Type B pancreatic cell (in vitro differentiated cells): ENCODE data around the gene TRAPPC13. TPM values are rescaled to one million over a fixed set of nuclear protein-coding genes. Genes with fewer than 3 reads are reported as not detected.

Source experiments
- DNase-seq: peaks from one replicate; pipeline ENCODE4 v3.0.0; 2021; ENCODE audit warnings: mixed read lengths; ENCODE audit not compliant: unreplicated experiment; ENCODE audit errors: extremely low spot score
- H3K27ac Mint-ChIP-seq: 2 replicates; pipeline ENCODE4 v1.8.0; 2021; ENCODE audit warnings: mild to moderate bottlenecking, mixed read lengths
- H3K27me3 Mint-ChIP-seq: 2 replicates; pipeline ENCODE4 v1.8.0; 2021; ENCODE audit warnings: mixed read lengths
- H3K36me3 Mint-ChIP-seq: 2 replicates; pipeline ENCODE4 v1.8.0; 2021; ENCODE audit warnings: mixed read lengths
- H3K4me1 Mint-ChIP-seq: one replicate; pipeline ENCODE4 v1.8.0; 2021; ENCODE audit warnings: mixed read lengths; ENCODE audit not compliant: unreplicated experiment
- H3K4me3 Mint-ChIP-seq: 2 replicates; pipeline ENCODE4 v1.8.0; 2021; ENCODE audit warnings: mild to moderate bottlenecking, mixed read lengths
- H3K9me3 Mint-ChIP-seq: 2 replicates; pipeline ENCODE4 v1.8.0; 2021; ENCODE audit warnings: mixed read lengths
- total RNA-seq: library from RNA; stranded (reverse); gene quantifications from 2 replicates; pipeline ENCODE4 v1.2.1, GENCODE V29; 2021; ENCODE audit warnings: low replicate concordance
- TF ChIP-seq, protein P1 (sequence below): fragments of 200-600 bp; sonication (generic); conservative IDR thresholded peaks from 2 replicates; pipeline ENCODE4 v1.5.0; 2021; ENCODE audit warnings: antibody characterized with exemption, mild to moderate bottlenecking

The TRAPPC13 gene
- total RNA-seq, 1 donor from 2014 or later: 18.0 TPM

DNA sequence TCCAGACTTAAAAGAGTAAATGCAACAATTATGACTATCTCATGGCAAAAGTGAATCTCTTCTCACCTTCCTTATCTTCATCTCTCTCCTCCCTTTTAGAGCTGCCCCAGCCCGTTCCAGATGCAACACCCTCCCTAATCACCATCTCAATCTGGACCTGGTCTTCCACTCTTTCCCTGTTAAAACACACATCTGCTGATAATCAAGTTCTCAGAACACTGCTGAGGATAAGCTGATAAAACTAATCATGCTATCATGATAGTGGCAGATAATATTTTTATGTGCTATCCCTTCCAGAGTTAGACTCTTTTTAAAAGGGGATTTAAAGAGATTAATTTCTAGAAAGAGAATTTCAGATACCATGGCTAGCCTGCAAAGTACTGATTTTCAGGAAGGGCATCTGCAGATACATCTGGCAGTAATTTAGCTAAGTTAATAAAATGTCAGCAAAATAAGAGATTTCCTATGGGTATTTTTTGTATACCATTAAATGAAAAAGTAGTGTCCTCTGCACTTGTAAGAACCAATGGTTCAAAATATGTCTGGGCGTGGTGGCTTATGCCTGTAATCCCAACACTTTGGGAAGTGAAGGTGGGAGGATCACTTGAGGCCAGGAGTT, 79.9 kb downstream of the TRAPPC13 start:
- Mint-ChIP-seq H3K4me1 (no peaks in the 10 kb centered on the region), H3K4me3 (no peak overlapping the region), H3K27ac (no peak overlapping the region), H3K27me3 (no peaks in the 10 kb centered on the region), H3K9me3 (no peaks in the 10 kb centered on the region), H3K36me3 (peaks cover 17% of the 10 kb centered on the region)
- no peak for DNase-seq
- TF ChIP-seq, protein P1, sequence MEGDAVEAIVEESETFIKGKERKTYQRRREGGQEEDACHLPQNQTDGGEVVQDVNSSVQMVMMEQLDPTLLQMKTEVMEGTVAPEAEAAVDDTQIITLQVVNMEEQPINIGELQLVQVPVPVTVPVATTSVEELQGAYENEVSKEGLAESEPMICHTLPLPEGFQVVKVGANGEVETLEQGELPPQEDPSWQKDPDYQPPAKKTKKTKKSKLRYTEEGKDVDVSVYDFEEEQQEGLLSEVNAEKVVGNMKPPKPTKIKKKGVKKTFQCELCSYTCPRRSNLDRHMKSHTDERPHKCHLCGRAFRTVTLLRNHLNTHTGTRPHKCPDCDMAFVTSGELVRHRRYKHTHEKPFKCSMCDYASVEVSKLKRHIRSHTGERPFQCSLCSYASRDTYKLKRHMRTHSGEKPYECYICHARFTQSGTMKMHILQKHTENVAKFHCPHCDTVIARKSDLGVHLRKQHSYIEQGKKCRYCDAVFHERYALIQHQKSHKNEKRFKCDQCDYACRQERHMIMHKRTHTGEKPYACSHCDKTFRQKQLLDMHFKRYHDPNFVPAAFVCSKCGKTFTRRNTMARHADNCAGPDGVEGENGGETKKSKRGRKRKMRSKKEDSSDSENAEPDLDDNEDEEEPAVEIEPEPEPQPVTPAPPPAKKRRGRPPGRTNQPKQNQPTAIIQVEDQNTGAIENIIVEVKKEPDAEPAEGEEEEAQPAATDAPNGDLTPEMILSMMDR: no peak

DNA sequence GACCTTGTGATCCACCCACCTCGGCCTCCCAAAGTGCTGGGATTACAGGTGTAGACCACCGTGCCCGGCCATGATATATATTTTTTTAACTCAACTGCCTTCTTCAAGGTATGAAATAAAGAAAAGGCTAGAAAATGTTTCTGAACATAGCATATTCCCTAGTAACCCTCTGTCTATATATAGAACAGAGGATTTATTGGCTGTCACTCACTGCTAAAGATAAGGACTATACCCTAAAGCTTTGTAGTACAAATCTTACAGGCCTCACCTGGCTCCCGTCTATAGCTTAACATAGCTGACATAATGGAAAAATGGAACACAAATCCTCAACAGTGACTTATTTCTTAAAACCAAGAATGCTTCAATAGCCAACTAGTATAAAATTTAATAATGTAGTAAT, 82.8 kb downstream of the TRAPPC13 start:
- no peaks in the 10 kb centered on the region for H3K4me1 Mint-ChIP-seq
- H3K27me3 Mint-ChIP-seq: no peaks in the 10 kb centered on the region
- H3K36me3 Mint-ChIP-seq: peaks cover 28% of the 10 kb centered on the region
- H3K9me3 Mint-ChIP-seq: no peaks in the 10 kb centered on the region
- H3K27ac Mint-ChIP-seq: no peak overlapping the region
- DNase-seq: no peak
- TF ChIP-seq, protein P1: no peak
- H3K4me3 Mint-ChIP-seq: no peak overlapping the region

DNA sequence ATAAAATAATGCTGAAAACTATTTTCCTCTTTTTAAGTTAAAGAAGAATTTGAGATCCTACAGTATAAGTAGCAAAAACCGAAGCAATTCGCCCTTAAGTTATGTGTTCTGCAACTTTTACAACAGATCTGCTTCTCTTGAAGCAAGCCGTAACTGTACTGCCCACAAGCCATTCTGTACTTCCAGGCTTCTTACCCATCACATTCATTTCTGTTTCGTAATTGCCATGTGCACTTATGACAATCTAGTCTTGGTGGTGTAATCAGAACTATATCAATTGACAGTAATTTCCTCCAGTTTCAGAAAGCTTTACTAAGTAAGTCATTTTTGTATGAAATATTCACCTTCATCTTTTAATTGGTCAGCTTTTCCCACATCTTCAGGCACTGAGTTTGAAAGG, 83.3 kb downstream of the TRAPPC13 start:
- TF ChIP-seq, protein P1: no peak
- Mint-ChIP-seq H3K27ac (no peak overlapping the region), H3K4me1 (no peaks in the 10 kb centered on the region), H3K27me3 (no peaks in the 10 kb centered on the region), H3K36me3 (peaks cover 24% of the 10 kb centered on the region), H3K4me3 (no peak overlapping the region), H3K9me3 (no peaks in the 10 kb centered on the region)
- DNase-seq: no peak

Other genes starting within 250 kb of the TRAPPC13 start
- gene ADAMTS6, start 143.1 kb upstream of the TRAPPC13 start, total RNA-seq: 3.0 and 4.2 TPM in 2 replicates
- gene CENPK, start 61.9 kb upstream of the TRAPPC13 start, total RNA-seq: 17.6 and 36.9 TPM in 2 replicates
- gene PPWD1, start 61.7 kb upstream of the TRAPPC13 start, total RNA-seq: 30.1 and 40.4 TPM in 2 replicates
- gene TRIM23, start 694 bp upstream of the TRAPPC13 start, total RNA-seq: 10.8 and 16.4 TPM in 2 replicates
- gene SHLD3, start within 50 bp of the TRAPPC13 start, total RNA-seq: 4.0 and 4.2 TPM in 2 replicates
- gene SGTB, start 97.1 kb downstream of the TRAPPC13 start, total RNA-seq: 4.9 and 10.2 TPM in 2 replicates
- gene NLN, start 97.2 kb downstream of the TRAPPC13 start, total RNA-seq: 44.4 and 47.2 TPM in 2 replicates